SK-N-SH treated with all-trans-retinoic acid at 6 μM for 48 hours (cell line): ENCODE measurements around the gene PIH1D1.

ENCODE experiments used
- ATAC-seq: fragments of 200-7000 bp; cut with Tn5 transposase; 3 replicates; pipeline ENCODE4 v1.9.1; 2020; ENCODE audit warnings: mild to moderate bottlenecking, moderate library complexity
- ARNTL ChIP-seq: fragments of 450-650 bp; formaldehyde crosslinking; IDR thresholded peaks from 2 replicates; pipeline ENCODE4 v1.5.0; 2020; ENCODE audit warnings: low read depth, mild to moderate bottlenecking, moderate library complexity, borderline replicate concordance
- BACH2 ChIP-seq: fragments of 250-450 bp; sonication (Bioruptor Pico); IDR thresholded peaks from 2 replicates; pipeline ENCODE4 v1.9.0; 2021; ENCODE audit warnings: mild to moderate bottlenecking, borderline replicate concordance
- CREB5 ChIP-seq: fragments of 250-450 bp; sonication (Bioruptor Pico); IDR thresholded peaks from 2 replicates; pipeline ENCODE4 v1.5.1; 2020; ENCODE audit warnings: low read depth, mild to moderate bottlenecking, moderate library complexity
- CSRNP3 ChIP-seq: fragments of 250-450 bp; sonication (Bioruptor Pico); IDR thresholded peaks from 2 replicates; pipeline ENCODE4 v1.5.1; 2021; ENCODE audit warnings: mild to moderate bottlenecking, moderate library complexity
- ESRRG ChIP-seq: fragments of 250-450 bp; sonication (Bioruptor Pico); IDR thresholded peaks from 2 replicates; pipeline ENCODE4 v1.6.1; 2021; ENCODE audit warnings: mild to moderate bottlenecking
- GLIS3 ChIP-seq: fragments of 250-450 bp; sonication (Bioruptor Pico); IDR thresholded peaks from 2 replicates; pipeline ENCODE4 v1.5.0; 2020; ENCODE audit warnings: mild to moderate bottlenecking, moderate library complexity
- ISL1 ChIP-seq: fragments of 250-450 bp; sonication (Bioruptor Pico); IDR thresholded peaks from 2 replicates; pipeline ENCODE4 v2.1.2; 2022; ENCODE audit warnings: mild to moderate bottlenecking, moderate library complexity
- PATZ1 ChIP-seq: fragments of 250-450 bp; sonication (Bioruptor Pico); IDR thresholded peaks from 2 replicates; pipeline ENCODE4 v1.8.0; 2020; ENCODE audit warnings: mild to moderate bottlenecking, moderate library complexity, borderline replicate concordance
- POU6F1 ChIP-seq: fragments of 250-450 bp; sonication (Bioruptor Pico); IDR thresholded peaks from 2 replicates; pipeline ENCODE4 v1.8.0; 2021; ENCODE audit warnings: low read depth, mild to moderate bottlenecking, moderate library complexity, borderline replicate concordance
- PPARA ChIP-seq: fragments of 250-450 bp; sonication (Bioruptor Pico); IDR thresholded peaks from 2 replicates; pipeline ENCODE4 v1.5.0; 2020; ENCODE audit warnings: mild to moderate bottlenecking, borderline replicate concordance
- SNAI2 ChIP-seq: fragments of 250-450 bp; sonication (Bioruptor Pico); IDR thresholded peaks from 2 replicates; pipeline ENCODE4 v1.5.0; 2020; ENCODE audit warnings: mild to moderate bottlenecking, moderate library complexity
- TCF4 ChIP-seq: fragments of 250-450 bp; sonication (Bioruptor Pico); IDR thresholded peaks from 2 replicates; pipeline ENCODE4 v1.8.0; 2021; ENCODE audit warnings: mild to moderate bottlenecking, moderate library complexity, borderline replicate concordance
- TOX ChIP-seq: fragments of 250-450 bp; sonication (Bioruptor Pico); IDR thresholded peaks from 2 replicates; pipeline ENCODE4 v1.8.0; 2021; ENCODE audit warnings: mild to moderate bottlenecking, moderate library complexity, borderline replicate concordance
- TSHZ2 ChIP-seq: fragments of 250-450 bp; sonication (Bioruptor Pico); IDR thresholded peaks from 2 replicates; pipeline ENCODE4 v1.5.0; 2020; ENCODE audit warnings: mild to moderate bottlenecking, moderate library complexity
- ZC3H10 ChIP-seq: fragments of 250-450 bp; sonication (Bioruptor Pico); IDR thresholded peaks from 2 replicates; pipeline ENCODE4 v1.5.1; 2021; ENCODE audit warnings: mild to moderate bottlenecking, moderate library complexity
- ZFP3 ChIP-seq: fragments of 250-450 bp; sonication (Bioruptor Pico); IDR thresholded peaks from 2 replicates; pipeline ENCODE4 v1.5.0; 2020; ENCODE audit warnings: mild to moderate bottlenecking, moderate library complexity
- ZFP30 ChIP-seq: fragments of 450-650 bp; formaldehyde crosslinking; IDR thresholded peaks from 2 replicates; pipeline ENCODE4 v1.5.0; 2022; ENCODE audit warnings: mild to moderate bottlenecking, moderate library complexity
- ZNF565 ChIP-seq: fragments of 450-650 bp; formaldehyde crosslinking; conservative IDR thresholded peaks from 2 replicates; pipeline ENCODE4 v1.5.0; 2020; ENCODE audit warnings: low read depth, mild to moderate bottlenecking, moderate library complexity
- ZNF70 ChIP-seq: fragments of 450-650 bp; formaldehyde crosslinking; IDR thresholded peaks from 2 replicates; pipeline ENCODE4 v1.5.0; 2020; ENCODE audit warnings: mild to moderate bottlenecking, moderate library complexity

The PIH1D1 gene

GRCh38 chr19:49441960-49442350 lies 9.7 kb downstream of the PIH1D1 start:
- ATAC-seq, result no peak
- TF ChIP-seq BACH2, result no peak
- no peak for TF ChIP-seq CREB5 (CRISPR knock-in tag)
- TF ChIP-seq ZFP3 (CRISPR knock-in tag), result no peak
- no peak for TF ChIP-seq SNAI2
- TF ChIP-seq ZNF70 (CRISPR knock-in tag), result no peak
- TF ChIP-seq PPARA (CRISPR knock-in tag), result no peak

- TF ChIP-seq ZNF70 (CRISPR knock-in tag) (no peak), GLIS3 (CRISPR knock-in tag) (no peak), CSRNP3 (CRISPR knock-in tag) (no peak), SNAI2 (no peak), TOX (no peak), ISL1 (no peak), TSHZ2 (no peak), ZC3H10 (CRISPR knock-in tag) (no peak), PPARA (CRISPR knock-in tag) (no peak), ZFP30 (CRISPR knock-in tag) (no peak), ARNTL (no peak), PATZ1 (CRISPR knock-in tag) (no peak), BACH2 (no peak), POU6F1 (CRISPR knock-in tag) (no peak), ESRRG (CRISPR knock-in tag) (no peak), TCF4 (CRISPR knock-in tag) (no peak)
- ATAC-seq, result no peak
Measured at GRCh38 chr19:49441210-49441959, 10.2 kb downstream of the PIH1D1 start, which contains the start of gene SLC17A7. Gene SLC17A7, minus strand, starts transcription at chr19:49441527. Its CDS starts 148 bp downstream, at chr19:49441379.

GRCh38 chr19:49440439-49441209 lies 11.0 kb downstream of the PIH1D1 start:
- no peak for ATAC-seq
- no peak for TF ChIP-seq ARNTL
- TF ChIP-seq SNAI2, result no peak
- no peak for TF ChIP-seq ISL1
- no peak for TF ChIP-seq TSHZ2
- TF ChIP-seq POU6F1 (CRISPR knock-in tag), result no peak
- no peak for TF ChIP-seq GLIS3 (CRISPR knock-in tag)
- no peak for TF ChIP-seq ZFP30 (CRISPR knock-in tag)
- TF ChIP-seq ZNF565, result no peak
- no peak for TF ChIP-seq PPARA (CRISPR knock-in tag)
- TF ChIP-seq ZFP3 (CRISPR knock-in tag), result no peak
- no peak for TF ChIP-seq CSRNP3 (CRISPR knock-in tag)
